Esophagus squamous epithelium (tissue), 5 donors: Measurements from ENCODE around the gene TRIM17. TPM values are rescaled to one million over a fixed set of nuclear protein-coding genes. Genes with fewer than 3 reads are reported as not detected.

Experiments used
- DNase-seq: peaks from one replicate; lab custom pipeline; 2025; lab: John Stamatoyannopoulos, UW
- H3K27ac ChIP-seq, 4 donors: fragments of 200-600 bp; sonication (generic); one replicate each; pipeline ENCODE4 v1.5.1; 2016 to 2019; ENCODE audit warnings: mild to moderate bottlenecking in 1 of 4
- H3K27me3 ChIP-seq, 4 donors: fragments of 200-600 bp; sonication (generic); 1 replicate in 3 of 4; 2 replicates in 1 of 4; pipeline versions ENCODE4 v1.5.1 to v1.6.0; 2017 to 2021; ENCODE audit warnings: antibody characterized with exemption in 1 of 4
- H3K36me3 ChIP-seq, 3 donors: fragments of 200-600 bp; sonication (generic); one replicate each; pipeline ENCODE4 v1.5.1; 2016 to 2019
- H3K4me1 ChIP-seq, 3 donors: fragments of 200-600 bp; sonication (generic); one replicate each; pipeline ENCODE4 v1.5.1; 2017 to 2019
- H3K4me3 ChIP-seq, 4 donors: fragments of 200-600 bp; sonication (generic); 1 replicate in 3 of 4; 2 replicates in 1 of 4; pipeline ENCODE4 v1.5.1; 2016 to 2019; ENCODE audit warnings: mild to moderate bottlenecking in 2 of 4, moderate library complexity in 1 of 4
- H3K9me3 ChIP-seq, 3 donors: fragments of 200-600 bp; sonication (generic); one replicate each; pipeline ENCODE4 v1.5.1; 2016 to 2019
- CTCF ChIP-seq, 6 experiments: fragments of 450-650 bp in 4 of 6; fragments of 200-600 bp in 2 of 6; sonication (generic) in 2 of 6; IDR thresholded peaks; one replicate each; pipeline ENCODE4 v1.5.1; 2016 to 2019; ENCODE audit warnings: antibody characterized with exemption in 6 of 6, mild to moderate bottlenecking in 4 of 6, moderate library complexity in 4 of 6
- POLR2A ChIP-seq, 4 donors: fragments of 450-650 bp; IDR thresholded peaks; one replicate each; pipeline ENCODE4 v1.6.1; 2017; ENCODE audit warnings: antibody characterized with exemption in 4 of 4, mild to moderate bottlenecking in 4 of 4, moderate library complexity in 3 of 4
- WGBS, 2 donors: methylation state at CpG; one replicate each; pipeline ENCODE4 v1.1.5; 2018; 5-methylcytosine and 5-hydroxymethylcytosine counted together
- intact Hi-C: fragments of 100-400 bp; cut with DNase I; formaldehyde crosslinking; loops from one replicate; pipeline ENCODE4 v1.15.0; 2022
- total RNA-seq, 4 donors: library from RNA; depleted of rRNA; stranded (reverse); fragments of >200 nt; gene quantifications; one replicate each; pipeline ENCODE4 v1.1.0, GENCODE V29; 2016
- donor health status: DM: yes; HTN: yes; CAD: no.

Gene TRIM17
- total RNA-seq, 4 donors from 2014 or later: 0.13 to 3.0 (median 0.99) TPM

- 40 to 58% methylated on average over 6 to 10 of the region's 12 CpGs for WGBS, 2 donors
- peaks cover 17 to 45% (median 18%) of the 10 kb centered on the region in 3 donors for H3K4me1 ChIP-seq
- H3K36me3 ChIP-seq: no peaks in the 10 kb centered on the region
- TF ChIP-seq POLR2A (IDR thresholded peaks at IDR 0.05) (no peak), CTCF (IDR thresholded peaks at IDR 0.05) (no peak)
- H3K27me3 ChIP-seq: peaks cover 0 to 57% (median 7%) of the 10 kb centered on the region in 4 donors
- H3K4me3 ChIP-seq: peak overlapping the region in 3 of 4 donors; percentile 48 to 63 (median 57)
- H3K9me3 ChIP-seq: no peaks in the 10 kb centered on the region
- H3K27ac ChIP-seq: peak overlapping the region in 1 of 4 donors; percentile 32
- intact Hi-C loops: no loop called here
- no peak for DNase-seq
Measured at GRCh38 chr1:228417061-228417460, 400 bp upstream of the TRIM17 start.

- 25 to 37% methylated on average over 5 to 14 of the region's 23 CpGs for WGBS, 2 donors
- H3K36me3 ChIP-seq: peaks cover 0 to 6% (median 0%) of the 10 kb centered on the region in 3 donors
Measured at GRCh38 chr1:228415853-228416216, 826 bp downstream of the TRIM17 start.

GRCh38 chr1:228415221-228415620 is 1.4 kb downstream of the TRIM17 start:
- no peak for TF ChIP-seq POLR2A (IDR thresholded peaks at IDR 0.05)
- no peak for TF ChIP-seq CTCF (IDR thresholded peaks at IDR 0.05)
- no peak overlapping the region for H3K27ac ChIP-seq
- intact Hi-C loops: no loop called here
- peaks cover 0 to 51% (median 7%) of the 10 kb centered on the region in 4 donors for H3K27me3 ChIP-seq
- H3K9me3 ChIP-seq: no peaks in the 10 kb centered on the region
- H3K36me3 ChIP-seq: peaks cover 0 to 9% (median 0%) of the 10 kb centered on the region in 3 donors
- WGBS, 2 donors: 61 to 83% methylated on average over 7 of the region's 7 CpGs
- no peak for DNase-seq
- no peak overlapping the region for H3K4me3 ChIP-seq
- peaks cover 17 to 46% (median 18%) of the 10 kb centered on the region in 3 donors for H3K4me1 ChIP-seq

More at GRCh38 chr1:228415853-228416216, 826 bp downstream of the TRIM17 start:
- no peak overlapping the region for H3K27ac ChIP-seq
- TF ChIP-seq CTCF (IDR thresholded peaks at IDR 0.05) (no peak), POLR2A (IDR thresholded peaks at IDR 0.05) (no peak)
- intact Hi-C loops: no loop called here
- peaks cover 0 to 57% (median 7%) of the 10 kb centered on the region in 4 donors for H3K27me3 ChIP-seq
- H3K9me3 ChIP-seq: no peaks in the 10 kb centered on the region
- peak overlapping the region; percentile 43 to 63 (median 52) for H3K4me3 ChIP-seq
- peaks cover 17 to 46% (median 18%) of the 10 kb centered on the region in 3 donors for H3K4me1 ChIP-seq
- DNase-seq: no peak

GRCh38 chr1:228414511-228415211 is 2.0 kb downstream of the TRIM17 start:
- Histone ChIP-seq H3K36me3 (peaks cover 0 to 12% (median 0%) of the 10 kb centered on the region in 3 donors), H3K27me3 (peaks cover 0 to 46% (median 7%) of the 10 kb centered on the region in 4 donors), H3K9me3 (no peaks in the 10 kb centered on the region), H3K27ac (no peak overlapping the region), H3K4me3 (no peak overlapping the region), H3K4me1 (peaks cover 17 to 51% (median 18%) of the 10 kb centered on the region in 3 donors)
- no peak for DNase-seq
- WGBS, 2 donors: 80 to 85% methylated on average over 10 to 18 of the region's 25 CpGs
- TF ChIP-seq POLR2A (IDR thresholded peaks at IDR 0.05) (no peak), CTCF (IDR thresholded peaks at IDR 0.05) (no peak)
- intact Hi-C loops: no loop called here
